Measurements from ENCODE around the gene SIRT5. TPM values are rescaled to one million over a fixed set of nuclear protein-coding genes. Genes with fewer than 3 reads are reported as not detected.

The SIRT5 gene
- total RNA-seq, 1 experiment from 2014 or later: 10.9 TPM

DNA sequence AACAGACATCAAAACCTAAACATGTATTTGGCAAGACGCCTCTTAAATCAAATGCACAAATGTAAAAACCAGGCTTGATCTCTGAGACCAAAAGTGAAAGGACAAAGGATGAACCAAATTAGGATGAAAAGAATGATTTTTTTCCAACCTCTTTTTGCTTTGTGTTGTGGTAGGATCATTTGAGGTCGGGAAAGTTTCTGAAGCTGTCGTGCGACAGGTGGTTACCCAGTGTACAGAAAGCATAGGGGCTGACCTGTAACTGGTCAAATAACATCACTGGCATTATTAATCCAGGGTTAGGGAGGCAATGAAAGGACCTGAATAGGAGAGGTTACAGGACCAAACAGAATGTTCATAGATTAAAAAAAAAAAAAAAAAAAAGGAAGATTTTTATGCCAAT is 22.7 kb downstream of the SIRT5 start:
- H3K27me3 ChIP-seq (ENCODE audit: low read length): no peaks in the 10 kb centered on the region
- no peaks in the 10 kb centered on the region for H3F3A ChIP-seq (ENCODE audit: low read length, unreplicated experiment)
- ChIA-PET POLR2A (ENCODE audit: unreplicated experiment) (no interaction called here), CTCF (no interaction called here)
- no peak for ATAC-seq
- H3K27ac ChIP-seq (ENCODE audit: low read length): no peak overlapping the region
- H3K9me2 ChIP-seq (replicated peaks; ENCODE audit: low read length): no peaks in the 10 kb centered on the region
- no peaks in the 10 kb centered on the region for H3K9me3 ChIP-seq (ENCODE audit: low read length)
- H3K36me3 ChIP-seq (ENCODE audit: low read depth, low read length): 0 out of 2 replicates have a peak, but pooled peaks cover 4% of the 10 kb centered on the region
- no TSS peak for BruUV-seq (replicated peaks)
- intact Hi-C loops (cut with micrococcal nuclease): no loop called here
- H3K4me1 ChIP-seq (ENCODE audit: insufficient read depth, low read length): no peaks in the 10 kb centered on the region
- no peak overlapping the region for H2AFZ ChIP-seq (ENCODE audit: low read length)
- TF ChIP-seq EZH2phosphoT487 (IDR thresholded peaks at IDR 0.05; ENCODE audit: borderline replicate concordance, low read length) (no peak), EZH2 (IDR thresholded peaks at IDR 0.05; ENCODE audit: low read length, unreplicated experiment) (no peak)
- TF ChIP-seq, protein P1, sequence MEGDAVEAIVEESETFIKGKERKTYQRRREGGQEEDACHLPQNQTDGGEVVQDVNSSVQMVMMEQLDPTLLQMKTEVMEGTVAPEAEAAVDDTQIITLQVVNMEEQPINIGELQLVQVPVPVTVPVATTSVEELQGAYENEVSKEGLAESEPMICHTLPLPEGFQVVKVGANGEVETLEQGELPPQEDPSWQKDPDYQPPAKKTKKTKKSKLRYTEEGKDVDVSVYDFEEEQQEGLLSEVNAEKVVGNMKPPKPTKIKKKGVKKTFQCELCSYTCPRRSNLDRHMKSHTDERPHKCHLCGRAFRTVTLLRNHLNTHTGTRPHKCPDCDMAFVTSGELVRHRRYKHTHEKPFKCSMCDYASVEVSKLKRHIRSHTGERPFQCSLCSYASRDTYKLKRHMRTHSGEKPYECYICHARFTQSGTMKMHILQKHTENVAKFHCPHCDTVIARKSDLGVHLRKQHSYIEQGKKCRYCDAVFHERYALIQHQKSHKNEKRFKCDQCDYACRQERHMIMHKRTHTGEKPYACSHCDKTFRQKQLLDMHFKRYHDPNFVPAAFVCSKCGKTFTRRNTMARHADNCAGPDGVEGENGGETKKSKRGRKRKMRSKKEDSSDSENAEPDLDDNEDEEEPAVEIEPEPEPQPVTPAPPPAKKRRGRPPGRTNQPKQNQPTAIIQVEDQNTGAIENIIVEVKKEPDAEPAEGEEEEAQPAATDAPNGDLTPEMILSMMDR (conservative IDR thresholded peaks at IDR 0.05; ENCODE audit: low read depth, low read length): no peak
- H4K20me1 ChIP-seq (ENCODE audit: low read length): no peaks in the 10 kb centered on the region
- DNase-seq: no peak
- H3K4me3 ChIP-seq (ENCODE audit: low read length): no peak overlapping the region
- H3K9ac ChIP-seq (ENCODE audit: low read length): no peak overlapping the region
- H3K4me2 ChIP-seq (ENCODE audit: low read length): no peak overlapping the region
- H3K79me2 ChIP-seq (ENCODE audit: low read length): no peaks in the 10 kb centered on the region

DNA sequence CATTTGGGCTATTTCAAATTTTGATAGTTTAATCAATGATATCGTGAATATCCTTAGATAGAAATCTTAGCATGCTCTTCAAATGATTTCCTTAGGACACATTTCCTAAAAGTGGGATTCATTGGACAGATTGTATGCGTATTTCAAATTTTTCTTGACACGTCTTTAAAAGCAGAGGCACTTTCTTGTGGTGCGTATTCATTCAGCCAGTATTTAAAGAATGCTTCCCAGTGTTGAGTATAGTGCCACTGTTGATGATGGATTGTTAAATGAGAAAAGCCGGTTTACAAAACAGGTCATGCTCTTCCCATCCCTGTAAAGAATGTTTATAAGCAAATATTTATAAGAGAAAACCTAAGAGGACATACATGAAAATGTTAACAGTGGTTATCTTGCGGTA is 25.6 kb downstream of the SIRT5 start:
- CTCF ChIA-PET: interaction anchor here (0.5 kb wide), 2 partner anchors 127 to 457 kb away, joined by 3 read pairs; no protein-coding TSS in a partner anchor
- Histone ChIP-seq H3K36me3 (ENCODE audit: low read depth, low read length) (0 out of 2 replicates have a peak, but pooled peaks cover 4% of the 10 kb centered on the region), H2AFZ (ENCODE audit: low read length) (no peak overlapping the region), H3K9me2 (replicated peaks; ENCODE audit: low read length) (no peaks in the 10 kb centered on the region), H3K9ac (ENCODE audit: low read length) (no peak overlapping the region), H3K4me2 (ENCODE audit: low read length) (no peak overlapping the region), H3K9me3 (ENCODE audit: low read length) (no peaks in the 10 kb centered on the region), H3K4me1 (ENCODE audit: insufficient read depth, low read length) (no peaks in the 10 kb centered on the region), H3F3A (ENCODE audit: low read length, unreplicated experiment) (no peaks in the 10 kb centered on the region), H4K20me1 (ENCODE audit: low read length) (no peaks in the 10 kb centered on the region), H3K27me3 (ENCODE audit: low read length) (no peaks in the 10 kb centered on the region), H3K27ac (ENCODE audit: low read length) (no peak overlapping the region), H3K4me3 (ENCODE audit: low read length) (no peak overlapping the region), H3K79me2 (ENCODE audit: low read length) (no peaks in the 10 kb centered on the region)
- POLR2A ChIA-PET (ENCODE audit: unreplicated experiment): no interaction called here
- DNase-seq: no peak
- TF ChIP-seq, protein P1 (conservative IDR thresholded peaks at IDR 0.05; ENCODE audit: low read depth, low read length): no peak
- TF ChIP-seq EZH2phosphoT487 (IDR thresholded peaks at IDR 0.05; ENCODE audit: borderline replicate concordance, low read length) (no peak), EZH2 (IDR thresholded peaks at IDR 0.05; ENCODE audit: low read length, unreplicated experiment) (no peak)
- no TSS peak for BruUV-seq (replicated peaks)
- intact Hi-C loops (cut with micrococcal nuclease): no loop called here
- no peak for ATAC-seq

DNA sequence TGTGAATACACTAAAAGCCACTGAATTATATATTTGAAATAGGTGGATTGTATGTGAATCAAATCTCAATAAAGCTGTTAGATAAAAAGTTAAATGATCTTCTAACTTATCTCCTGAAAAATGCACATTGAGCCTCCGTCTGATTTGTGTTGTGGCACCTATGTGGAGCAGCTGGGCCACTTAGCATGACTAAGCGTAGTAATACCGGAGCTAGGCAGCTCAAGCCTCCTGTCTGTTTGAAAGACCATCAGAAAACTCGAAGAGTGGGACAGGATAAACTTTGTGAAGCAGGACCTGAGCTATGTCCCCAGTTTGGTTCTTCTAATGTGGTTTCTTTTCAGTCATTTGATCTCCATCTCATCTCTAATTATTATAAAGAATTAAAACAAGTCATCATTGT is 29.7 kb downstream of the SIRT5 start:
- H3K27ac ChIP-seq (ENCODE audit: low read length): no peak overlapping the region
- no TSS peak for BruUV-seq (replicated peaks)
- H3F3A ChIP-seq (ENCODE audit: low read length, unreplicated experiment): no peaks in the 10 kb centered on the region
- DNase-seq: no peak
- intact Hi-C loops (cut with micrococcal nuclease): no loop called here
- H2AFZ ChIP-seq (ENCODE audit: low read length): no peak overlapping the region
- no peak overlapping the region for H3K9ac ChIP-seq (ENCODE audit: low read length)
- no peak overlapping the region for H3K4me3 ChIP-seq (ENCODE audit: low read length)
- ChIA-PET POLR2A (ENCODE audit: unreplicated experiment) (no interaction called here), CTCF (interaction anchor here (1.2 kb wide), 1 partner anchor 29 kb away, joined by 3 read pairs; the partner anchor contains the start of gene SIRT5)
- H3K27me3 ChIP-seq (ENCODE audit: low read length): no peaks in the 10 kb centered on the region
- TF ChIP-seq EZH2 (IDR thresholded peaks at IDR 0.05; ENCODE audit: low read length, unreplicated experiment): no peak
- TF ChIP-seq, protein P1 (conservative IDR thresholded peaks at IDR 0.05; ENCODE audit: low read depth, low read length): no peak
- no peak for TF ChIP-seq EZH2phosphoT487 (IDR thresholded peaks at IDR 0.05; ENCODE audit: borderline replicate concordance, low read length)
- H3K9me3 ChIP-seq (ENCODE audit: low read length): no peaks in the 10 kb centered on the region
- no peak overlapping the region for H3K4me2 ChIP-seq (ENCODE audit: low read length)
- H4K20me1 ChIP-seq (ENCODE audit: low read length): no peaks in the 10 kb centered on the region
- H3K4me1 ChIP-seq (ENCODE audit: insufficient read depth, low read length): no peaks in the 10 kb centered on the region
- no peaks in the 10 kb centered on the region for H3K79me2 ChIP-seq (ENCODE audit: low read length)
- no peaks in the 10 kb centered on the region for H3K9me2 ChIP-seq (replicated peaks; ENCODE audit: low read length)
- no peak for ATAC-seq
- 0 out of 2 replicates have a peak, but pooled peaks cover 4% of the 10 kb centered on the region for H3K36me3 ChIP-seq (ENCODE audit: low read depth, low read length)

Data from PC-3 (cell line).